ENCODE data around the gene STPG1. TPM values are rescaled to one million over a fixed set of nuclear protein-coding genes. Genes with fewer than 3 reads are reported as not detected.

The STPG1 gene
- total RNA-seq, 6 donors from 2014 or later: 5.5 to 20.1 (median 8.2) TPM

- no peaks in the 10 kb centered on the region for H3K9me3 ChIP-seq
- H3K4me1 ChIP-seq: peaks cover 28 to 69% (median 45%) of the 10 kb centered on the region in 4 donors
- 2 to 4% methylated on average over 30 to 35 of the region's 35 CpGs for WGBS, 2 donors
- ATAC-seq (ENCODE audit: low FRiP score in 2 of 2) (peak in 1 of 2 donors; percentile 7), DNase-seq (no peak)
- peaks cover 0 to 2% (median 0%) of the 10 kb centered on the region in 4 donors for H3K36me3 ChIP-seq
- H3K27me3 ChIP-seq: no peaks in the 10 kb centered on the region
- peak overlapping the region; percentile 42 to 76 (median 68) for H3K27ac ChIP-seq
- H3K4me3 ChIP-seq: peak overlapping the region; percentile 48 to 85 (median 68)
- no peak for TF ChIP-seq CTCF (IDR thresholded peaks at IDR 0.05)
Measured at GRCh38 chr1:24415910-24416665, 2.5 kb upstream of the STPG1 start.

GRCh38 chr1:24415334-24415909 is 1.8 kb upstream of the STPG1 start, which contains the start of gene NIPAL3:
NIPAL3 (plus strand) TSS chr1:24415802; CDS start chr1:24419548, 3,746 bp downstream.
- peak within 1 kb of the TSS; percentile 50 to 76 (median 68) for H3K27ac ChIP-seq
- no peaks in the 10 kb centered on the region for H3K9me3 ChIP-seq
- no peaks in the 10 kb centered on the region for H3K27me3 ChIP-seq
- ATAC-seq (ENCODE audit: low FRiP score in 2 of 2) (peak; percentile 93 to 95), DNase-seq (peak; percentile 92 to 99)
- 2 to 4% methylated on average over 20 to 23 of the region's 28 CpGs for WGBS, 2 donors
- H3K36me3 ChIP-seq: no peaks in the 10 kb centered on the region
- H3K4me3 ChIP-seq: peak within 1 kb of the TSS; percentile 48 to 85 (median 68)
- TF ChIP-seq POLR2A (IDR thresholded peaks at IDR 0.05): peak in 3 of 4 donors; percentile 10 to 69 (median 44)
- TF ChIP-seq EP300 (IDR thresholded peaks at IDR 0.05): no peak
- TF ChIP-seq CTCF (IDR thresholded peaks at IDR 0.05): peak; percentile 81 to 94 (median 92)
- TF ChIP-seq POLR2AphosphoS5 (IDR thresholded peaks at IDR 0.05): peak in 1 of 2 donors; percentile 77
- H3K4me1 ChIP-seq: peaks cover 28 to 63% (median 43%) of the 10 kb centered on the region in 4 donors

- H3K36me3 ChIP-seq: no peaks in the 10 kb centered on the region
- no peaks in the 10 kb centered on the region for H3K27me3 ChIP-seq
- no peaks in the 10 kb centered on the region for H3K9me3 ChIP-seq
- H3K27ac ChIP-seq: peak overlapping the region; percentile 39 to 76 (median 60)
- H3K4me1 ChIP-seq: peaks cover 28 to 59% (median 43%) of the 10 kb centered on the region in 4 donors
- ATAC-seq (ENCODE audit: low FRiP score in 2 of 2) (no peak), DNase-seq (no peak)
- whole genome bisulfite sequencing, 2 donors: 73 to 77% methylated on average over 22 of the region's 22 CpGs
- TF ChIP-seq CTCF (IDR thresholded peaks at IDR 0.05) (no peak), POLR2A (IDR thresholded peaks at IDR 0.05) (no peak), POLR2AphosphoS5 (IDR thresholded peaks at IDR 0.05) (no peak), EP300 (IDR thresholded peaks at IDR 0.05) (no peak)
- H3K4me3 ChIP-seq: peak overlapping the region in 3 of 4 donors; percentile 58 to 85 (median 79)
Measured at GRCh38 chr1:24414775-24415333, 1.3 kb upstream of the STPG1 start.

GRCh38 chr1:24412408-24412807 is 1.2 kb downstream of the STPG1 start:
- Histone ChIP-seq H3K4me3 (no peak overlapping the region), H3K27ac (no peak overlapping the region), H3K36me3 (no peaks in the 10 kb centered on the region), H3K4me1 (peaks cover 25 to 36% (median 29%) of the 10 kb centered on the region in 4 donors), H3K9me3 (no peaks in the 10 kb centered on the region), H3K27me3 (no peaks in the 10 kb centered on the region)
- ATAC-seq (ENCODE audit: low FRiP score in 2 of 2) (no peak), DNase-seq (no peak)
- 82 to 88% methylated on average over 1 of the region's 1 CpG for WGBS, 2 donors
- TF ChIP-seq POLR2AphosphoS5 (IDR thresholded peaks at IDR 0.05) (no peak), CTCF (IDR thresholded peaks at IDR 0.05) (no peak), EP300 (IDR thresholded peaks at IDR 0.05) (no peak), POLR2A (IDR thresholded peaks at IDR 0.05) (no peak)

Measured in upper lobe of left lung (tissue), 6 donors.